Muscle of back (tissue), 11 donors: ENCODE results near the gene NCAPG2. TPM values are rescaled to one million over a fixed set of nuclear protein-coding genes. Genes with fewer than 3 reads are reported as not detected.

Experiments used
- DNase-seq, 3 donors: peaks; one replicate each; pipeline versions ENCODE4 v3.0.0 to v3.0.0-alpha.2; 2013
- polyA plus RNA-seq, 10 donors: library from polyadenylated mRNA; unstranded; fragments of 120-200 nt; gene quantifications; one replicate each; pipeline ENCODE4 v1.2.1, GENCODE V29; 2013; ENCODE audit not compliant: insufficient read length in 10 of 10

Gene NCAPG2
- polyA plus RNA-seq, 10 donors, result 12.2 to 20.7 (median 15.7) TPM

DNA sequence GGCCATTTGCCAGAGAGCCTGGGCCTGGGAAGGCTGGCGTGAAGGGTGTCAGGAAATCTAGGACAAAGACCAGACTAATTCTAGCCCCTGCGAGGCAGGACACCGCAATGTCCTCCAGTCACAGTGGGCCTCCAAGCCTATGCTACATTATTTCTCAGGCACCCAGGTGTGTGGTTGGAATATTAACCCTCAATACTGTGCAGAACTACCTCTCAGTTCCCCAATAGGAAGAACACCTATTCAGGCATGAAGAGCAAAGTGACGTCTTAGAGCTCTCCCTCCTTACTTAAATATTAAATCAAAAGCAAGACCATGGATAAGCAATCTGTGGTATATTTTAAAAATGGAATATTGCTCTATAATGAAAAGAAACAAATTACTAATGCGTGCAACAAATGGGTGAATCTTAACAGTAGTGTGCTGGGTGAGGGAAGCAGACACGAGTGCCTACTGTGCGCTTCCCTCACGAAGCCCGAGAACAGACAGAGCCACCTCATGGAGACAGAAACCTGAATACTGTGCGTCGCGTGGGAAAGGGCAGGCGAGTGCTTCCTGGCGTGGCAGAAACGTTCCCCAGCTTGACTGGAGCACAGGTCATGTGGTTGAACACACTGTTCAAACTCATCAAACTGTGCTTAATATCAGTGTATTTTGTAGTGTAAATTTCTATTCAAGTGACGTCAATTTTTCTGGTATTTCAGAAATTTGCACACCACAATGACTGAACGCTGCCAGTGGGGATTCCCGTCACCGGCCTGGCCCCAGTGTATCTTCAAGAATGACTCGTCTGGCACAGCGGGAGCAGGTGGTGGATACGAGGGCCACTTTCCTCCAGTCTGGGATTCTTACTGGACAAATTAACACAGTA is 101.5 kb downstream of the NCAPG2 start:
- no peak for DNase-seq

- no peak for DNase-seq
Measured at GRCh38 chr7:158602041-158602440, 102.6 kb downstream of the NCAPG2 start.

DNA sequence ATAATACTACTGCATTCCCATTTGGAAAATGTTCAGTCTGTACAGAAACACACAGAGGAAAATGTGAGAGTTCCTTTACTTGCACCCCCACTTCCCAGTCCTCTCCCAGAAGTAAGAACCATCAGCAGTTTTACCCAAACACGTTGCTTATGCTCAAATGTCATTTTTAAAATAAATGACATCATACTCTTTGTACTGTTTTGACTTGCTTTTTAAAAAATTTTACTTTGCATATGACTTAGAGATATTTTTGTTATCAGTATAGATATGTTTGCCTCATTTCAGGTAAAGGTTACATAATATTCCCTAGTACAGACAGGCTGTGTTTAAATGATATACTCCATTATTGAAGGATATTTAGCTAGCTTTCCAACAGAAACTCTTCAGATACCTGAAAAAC is 103.5 kb downstream of the NCAPG2 start:
- DNase-seq, result no peak

DNA sequence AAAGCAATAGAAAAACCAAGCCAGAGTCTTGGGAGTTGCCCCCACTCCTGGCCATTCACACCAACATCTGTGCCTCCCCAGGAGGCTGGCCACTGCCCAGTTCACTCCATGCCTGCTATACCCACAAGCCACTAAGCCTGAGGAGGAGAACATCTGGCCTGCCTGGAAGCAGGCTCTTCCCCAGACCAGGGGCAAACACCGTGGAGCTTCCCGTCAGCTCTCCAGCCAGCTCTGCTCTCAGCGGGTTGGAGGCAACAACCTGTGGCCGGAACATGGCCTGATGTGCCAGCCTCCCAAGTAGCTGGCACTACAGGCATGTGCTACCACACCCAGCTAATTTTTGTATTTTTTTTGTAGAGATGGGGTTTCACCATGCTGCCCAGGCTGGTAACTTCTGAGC is 107.9 kb downstream of the NCAPG2 start:
- DNase-seq, result no peak

DNA sequence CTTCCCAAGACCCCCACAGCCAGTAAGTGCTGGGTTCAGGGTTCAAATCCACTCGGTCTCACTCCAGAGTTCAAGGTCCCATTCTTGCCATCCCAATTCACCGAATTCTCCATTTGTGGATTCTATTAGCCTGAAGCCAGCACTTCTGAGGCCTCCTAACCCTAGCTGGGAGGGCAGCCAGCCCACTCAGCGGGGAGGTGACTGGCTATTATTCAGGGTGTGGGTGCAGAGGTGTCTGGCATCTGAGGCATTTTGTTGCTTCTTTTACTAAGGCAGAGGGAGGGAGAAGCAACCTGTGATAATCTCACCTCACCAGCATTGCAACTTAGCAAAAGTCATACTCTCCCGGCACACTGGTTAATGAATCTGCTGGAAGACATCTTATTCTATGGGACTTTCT is 108.3 kb downstream of the NCAPG2 start:
- DNase-seq, result no peak

DNA sequence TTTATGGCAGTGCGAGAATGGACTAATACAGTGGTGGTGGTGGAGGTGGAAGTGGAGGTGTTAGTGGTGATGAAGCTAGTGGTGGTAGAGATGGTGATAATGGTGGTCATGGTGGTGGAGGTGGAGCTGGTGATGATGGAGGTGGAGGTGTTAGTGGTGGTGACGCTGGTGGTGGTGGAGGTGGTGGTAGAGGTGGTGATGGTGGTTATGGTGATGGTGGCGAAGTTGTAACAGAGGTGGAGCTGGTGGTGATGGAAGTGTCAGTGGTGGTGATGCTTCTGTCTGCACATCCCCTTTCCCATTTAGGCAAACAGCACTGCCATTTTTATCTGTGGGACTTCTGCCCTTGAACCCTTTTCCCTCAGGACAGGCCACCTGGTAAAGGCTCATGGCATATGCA is 109.5 kb downstream of the NCAPG2 start:
- peak in 1 of 3 donors; percentile 23 for DNase-seq

DNA sequence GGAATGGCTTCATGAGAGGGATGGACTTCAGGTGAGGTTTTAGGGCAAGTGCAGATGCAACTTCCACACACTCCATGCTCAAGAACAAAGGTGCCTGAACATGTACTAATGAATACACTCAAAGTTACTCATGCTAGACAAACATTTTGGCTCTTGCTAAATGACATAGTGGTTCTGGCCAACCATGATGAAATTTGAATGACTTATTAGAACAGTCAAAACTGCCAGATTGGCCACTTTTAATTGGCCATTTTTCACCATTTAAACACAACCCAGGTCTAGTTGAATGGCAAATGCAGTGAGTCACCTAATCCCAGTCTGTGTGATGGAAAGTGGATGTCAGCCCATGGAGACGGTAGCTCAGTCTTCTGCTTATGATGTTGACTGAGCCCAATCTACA is 112.1 kb downstream of the NCAPG2 start:
- DNase-seq, result no peak

DNA sequence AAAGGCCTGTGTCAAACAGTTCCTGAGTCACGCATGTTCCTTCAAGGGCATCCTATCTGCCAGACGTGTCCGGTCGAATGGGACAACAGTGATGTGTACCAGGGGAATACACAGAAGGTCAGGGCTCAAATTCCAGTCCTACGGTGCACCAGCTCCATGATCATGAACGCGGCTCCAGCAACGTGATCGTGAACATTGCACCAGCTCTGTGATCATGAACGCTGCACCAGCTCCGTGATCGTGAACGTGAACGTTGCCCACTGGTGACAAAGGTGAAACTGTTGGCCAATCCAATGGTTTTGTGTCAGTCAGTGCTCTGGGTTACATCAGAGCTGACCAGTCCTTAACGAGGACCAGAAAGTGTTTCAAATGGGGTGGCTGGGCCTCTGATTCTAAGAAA is 112.7 kb downstream of the NCAPG2 start:
- DNase-seq, result no peak

- DNase-seq, result no peak
Measured at GRCh38 chr7:158590181-158590530, 114.4 kb downstream of the NCAPG2 start.

DNA sequence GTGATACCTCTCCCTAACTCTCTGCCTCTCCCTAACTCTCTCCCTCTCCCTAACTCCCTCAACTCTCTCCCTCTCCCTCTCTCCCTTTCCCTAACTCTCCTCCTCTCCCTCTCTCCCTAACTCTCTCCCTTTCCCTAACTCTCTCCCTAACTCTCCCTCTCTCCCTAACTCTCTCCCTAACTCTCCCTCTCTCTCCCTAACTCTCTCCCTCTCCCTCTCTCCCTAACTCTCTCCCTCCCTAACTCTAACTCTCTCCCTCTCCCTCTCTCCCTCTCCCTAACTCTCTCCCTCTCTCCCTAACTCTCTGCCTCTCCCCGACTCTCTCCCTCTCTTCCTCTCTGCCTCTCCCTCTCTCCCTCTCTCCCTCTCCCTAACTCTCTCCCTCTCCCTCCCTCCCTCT is 115.0 kb downstream of the NCAPG2 start:
- no peak for DNase-seq

DNA sequence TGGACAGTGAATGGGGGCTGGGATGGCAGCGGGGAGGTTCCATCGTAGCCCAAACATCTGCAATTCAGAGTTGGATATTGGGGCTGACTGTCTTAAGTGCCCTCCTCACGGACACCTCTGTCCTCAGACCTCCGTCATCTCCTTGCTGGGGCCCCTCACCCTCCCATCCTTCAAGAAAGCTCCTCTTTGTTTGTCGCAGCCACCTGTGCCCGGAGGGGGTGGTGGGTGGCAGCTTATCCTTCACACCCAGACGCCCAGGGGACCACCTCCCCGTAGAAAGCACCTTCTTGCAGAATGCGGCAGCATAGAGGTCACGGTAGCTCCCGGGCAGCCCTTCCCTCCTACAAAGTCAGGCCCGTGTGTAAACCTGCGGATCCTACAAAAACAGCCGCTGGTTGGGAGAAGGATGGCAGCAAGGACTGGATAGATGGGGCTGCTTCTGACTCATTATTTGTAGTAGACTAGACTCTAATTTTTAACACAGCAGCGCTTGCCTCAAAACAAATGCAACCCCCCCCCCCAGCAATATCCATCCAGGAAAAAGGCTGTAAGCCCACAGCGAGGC is 115.6 kb downstream of the NCAPG2 start:
- peak in 1 of 3 donors; percentile 20 for DNase-seq

GRCh38 chr7:158588085-158588877 is 116.3 kb downstream of the NCAPG2 start:
- peak in 1 of 3 donors; percentile 18 for DNase-seq

GRCh38 chr7:158587162-158588084 is 117.2 kb downstream of the NCAPG2 start, which contains the start of gene PTPRN2:
TSS of gene PTPRN2 (minus strand) at chr7:158587823.
- DNase-seq, result peak; percentile 43 to 49 (median 47)

DNA sequence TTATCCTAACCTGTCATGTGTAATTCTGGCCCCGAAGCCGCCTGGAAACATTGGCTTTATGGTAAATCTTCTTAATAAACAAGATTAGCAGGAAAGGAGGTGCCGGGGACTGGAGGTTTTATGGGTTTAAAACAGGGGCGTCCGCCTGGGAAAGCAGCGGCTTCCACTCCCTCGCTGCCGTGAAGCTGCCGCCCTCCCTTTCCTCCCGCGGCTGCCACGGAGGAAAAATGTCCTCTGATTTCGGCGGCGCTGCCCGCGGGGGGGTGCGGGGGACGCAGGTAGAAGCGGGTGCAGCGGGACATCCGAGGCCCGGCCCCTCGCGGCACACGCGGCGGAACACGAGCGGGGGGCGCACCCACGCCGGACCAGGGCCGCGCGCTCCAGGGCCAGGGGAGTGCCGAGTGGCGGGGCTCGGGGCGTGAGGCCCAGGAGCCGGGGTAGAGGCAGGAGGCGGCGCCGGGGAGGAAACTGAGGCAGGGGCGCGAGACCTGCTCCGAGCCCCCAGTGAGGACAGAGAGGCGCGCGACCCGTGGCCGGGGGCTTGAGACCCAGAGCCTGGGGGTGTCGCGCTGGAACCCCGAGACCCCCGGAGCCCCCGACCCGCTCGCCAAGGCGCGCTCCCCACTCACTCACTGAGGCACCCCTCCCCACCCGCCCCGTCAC is 118.0 kb downstream of the NCAPG2 start:
- no peak for DNase-seq

DNA sequence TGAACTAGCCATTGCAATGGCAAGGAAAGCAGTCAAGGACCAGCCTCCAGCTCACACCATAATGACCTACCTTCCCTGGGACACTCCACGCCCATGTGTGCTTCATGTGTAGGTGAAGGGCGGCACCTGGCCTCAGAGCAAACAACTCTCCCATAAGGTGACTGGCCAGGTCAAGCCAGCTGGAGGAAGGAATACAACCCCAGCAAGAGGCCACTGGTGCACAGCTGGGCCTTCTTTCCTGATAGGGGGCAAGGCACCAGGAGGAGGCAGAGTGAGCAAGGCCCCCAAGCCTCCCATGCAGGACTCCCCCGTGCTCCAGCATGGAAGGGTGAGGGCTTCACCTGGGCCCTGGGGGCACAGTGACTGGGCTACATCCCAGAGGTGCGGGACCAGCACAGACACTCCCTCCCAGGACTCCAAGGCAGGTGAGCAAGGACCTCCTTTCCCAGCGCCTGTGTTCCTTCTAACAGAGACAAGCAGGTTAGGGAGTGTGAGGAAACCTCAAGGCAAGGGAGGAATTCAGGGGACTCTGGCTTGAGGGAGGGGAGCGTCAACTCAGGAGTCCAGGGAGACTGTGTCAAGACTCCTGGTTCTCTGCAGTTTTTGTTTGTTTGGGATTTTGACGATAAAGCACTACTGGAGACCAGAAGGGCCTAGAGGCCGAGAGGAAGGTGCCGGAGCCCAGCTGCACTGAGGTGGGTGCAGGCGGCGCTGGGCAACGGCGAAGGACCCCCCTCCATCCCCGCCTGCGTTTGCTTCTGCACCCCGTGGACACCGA is 118.7 kb downstream of the NCAPG2 start:
- no peak for DNase-seq

DNA sequence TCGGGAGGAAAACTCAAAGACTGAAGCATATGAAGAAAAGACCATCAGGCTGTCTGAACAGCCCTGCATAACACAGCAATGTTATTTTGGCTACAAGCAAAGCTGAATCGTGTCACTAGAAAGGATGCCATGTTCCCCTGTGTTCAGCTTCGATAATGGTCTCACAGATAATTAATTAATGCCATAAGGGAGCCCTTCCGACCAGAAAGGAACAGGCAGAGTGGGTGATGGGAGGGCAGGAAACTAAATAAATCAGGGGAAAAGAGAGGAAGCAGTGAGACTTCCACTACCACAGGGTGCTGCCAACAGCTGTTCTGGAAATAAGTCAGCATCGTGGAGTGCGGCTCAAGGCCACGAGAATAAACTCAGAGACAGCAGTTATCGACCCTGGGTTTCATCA is 120.2 kb downstream of the NCAPG2 start:
- DNase-seq, result no peak

- DNase-seq, result no peak
Measured at GRCh38 chr7:158583810-158584209, 120.8 kb downstream of the NCAPG2 start.

GRCh38 chr7:158583143-158583542 is 121.5 kb downstream of the NCAPG2 start:
- DNase-seq, result no peak

GRCh38 chr7:158582089-158582456 is 122.5 kb downstream of the NCAPG2 start:
- DNase-seq, result no peak

DNA sequence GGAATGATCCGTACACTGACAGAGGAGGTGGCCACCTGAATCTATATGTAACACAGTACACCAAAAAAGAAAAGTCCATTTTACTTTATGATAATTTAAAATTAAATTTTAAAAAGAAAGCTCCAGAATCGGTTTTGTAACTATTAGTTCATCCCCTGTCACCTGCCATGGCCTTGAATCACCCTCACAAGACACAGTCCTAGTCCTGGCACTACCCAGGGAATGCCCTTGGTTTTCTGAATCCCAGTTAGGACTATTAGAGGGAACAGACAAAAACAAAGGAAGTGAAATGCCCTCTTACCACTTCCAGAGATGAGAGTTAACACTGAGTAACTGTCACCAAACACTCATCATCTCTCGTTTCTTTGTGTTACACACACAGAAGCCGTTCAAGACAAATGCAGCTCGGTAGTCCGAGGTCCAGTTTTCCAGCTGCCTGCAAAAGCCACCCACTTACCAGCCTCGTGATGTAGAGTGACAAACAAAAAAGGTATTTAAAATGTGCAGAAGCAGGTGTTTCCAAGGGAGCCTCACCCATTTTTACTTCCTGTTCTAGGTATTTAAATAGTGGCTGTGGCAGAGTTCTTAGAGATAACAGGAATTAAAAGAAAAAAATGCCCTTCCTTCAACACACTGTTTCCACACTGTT is 123.0 kb downstream of the NCAPG2 start:
- DNase-seq, result no peak
